DND-41 (cell line): ENCODE results near the gene GABRG3.

Experiments
- EZH2 ChIP-seq: IDR thresholded peaks from 3 replicates; pipeline ENCODE4 v1.6.1; 2012; ENCODE audit warnings: borderline replicate concordance, low read depth, mild to moderate bottlenecking, moderate library complexity, low read length, inconsistent platforms; ENCODE audit not compliant: severe bottlenecking
- TF ChIP-seq, protein P1 (sequence below): IDR thresholded peaks from 2 replicates; pipeline ENCODE4 v1.5.1; 2012; ENCODE audit warnings: borderline replicate concordance, low read length, moderate library complexity, mild to moderate bottlenecking; ENCODE audit not compliant: poor library complexity, severe bottlenecking; ENCODE audit errors: extremely low read depth

DNA sequence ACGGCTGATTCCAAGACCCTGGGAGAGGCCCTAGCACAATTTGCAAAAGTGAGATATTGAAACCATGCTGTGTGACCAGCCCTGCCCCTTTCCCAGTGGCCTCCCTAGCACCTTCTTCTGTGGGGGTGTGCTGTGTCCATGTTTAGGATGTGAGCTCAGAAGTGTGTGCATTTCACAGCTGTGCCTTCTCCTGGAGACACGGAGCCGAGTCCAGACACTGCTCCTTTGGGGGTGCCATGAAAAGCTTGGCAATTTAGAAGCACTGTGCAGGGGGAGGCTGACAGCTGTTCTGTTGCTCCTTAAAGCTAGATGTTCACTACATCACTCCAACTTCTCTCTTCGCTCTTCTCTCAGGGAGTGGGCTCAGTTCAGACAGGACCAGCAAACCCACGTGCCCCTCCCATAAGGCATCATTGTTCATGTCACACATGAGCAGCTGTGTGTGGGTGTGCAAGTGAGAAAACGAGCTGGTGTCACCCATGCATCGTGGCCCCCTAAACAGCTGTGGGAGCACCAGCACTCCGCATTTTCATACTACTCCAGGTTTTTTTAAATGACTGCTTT, 492.6 kb downstream of the GABRG3 start:
- TF ChIP-seq, protein P1, sequence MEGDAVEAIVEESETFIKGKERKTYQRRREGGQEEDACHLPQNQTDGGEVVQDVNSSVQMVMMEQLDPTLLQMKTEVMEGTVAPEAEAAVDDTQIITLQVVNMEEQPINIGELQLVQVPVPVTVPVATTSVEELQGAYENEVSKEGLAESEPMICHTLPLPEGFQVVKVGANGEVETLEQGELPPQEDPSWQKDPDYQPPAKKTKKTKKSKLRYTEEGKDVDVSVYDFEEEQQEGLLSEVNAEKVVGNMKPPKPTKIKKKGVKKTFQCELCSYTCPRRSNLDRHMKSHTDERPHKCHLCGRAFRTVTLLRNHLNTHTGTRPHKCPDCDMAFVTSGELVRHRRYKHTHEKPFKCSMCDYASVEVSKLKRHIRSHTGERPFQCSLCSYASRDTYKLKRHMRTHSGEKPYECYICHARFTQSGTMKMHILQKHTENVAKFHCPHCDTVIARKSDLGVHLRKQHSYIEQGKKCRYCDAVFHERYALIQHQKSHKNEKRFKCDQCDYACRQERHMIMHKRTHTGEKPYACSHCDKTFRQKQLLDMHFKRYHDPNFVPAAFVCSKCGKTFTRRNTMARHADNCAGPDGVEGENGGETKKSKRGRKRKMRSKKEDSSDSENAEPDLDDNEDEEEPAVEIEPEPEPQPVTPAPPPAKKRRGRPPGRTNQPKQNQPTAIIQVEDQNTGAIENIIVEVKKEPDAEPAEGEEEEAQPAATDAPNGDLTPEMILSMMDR = no peak
- no peak for TF ChIP-seq EZH2
